Common myeloid progenitor, CD34-positive (primary cell): Measurements from ENCODE around the gene MT1E.

Source experiments
- CTCF ChIA-PET: fragments of 350-600 bp; sonication (Branson Sonifier 250); formaldehyde crosslinking; loops from one replicate; lab custom pipeline; 2021; ENCODE audit warnings: antibody characterized with exemption; lab: Charles Lee
- POLR2A ChIA-PET: fragments of 350-600 bp; sonication (Branson Sonifier 250); formaldehyde crosslinking; loops from one replicate; lab custom pipeline; 2021; ENCODE audit warnings: antibody characterized with exemption; lab: Charles Lee
- DNase-seq, 3 donors: peaks; one replicate each; pipeline versions ENCODE4 v3.0.0 to v3.0.0-alpha.2; 2013
- H3K27ac ChIP-seq, 2 experiments: 1 replicate in 1 of 2; 2 replicates in 1 of 2; pipeline ENCODE4 v1.7.0; 2013; ENCODE audit warnings: inconsistent platforms in 2 of 2, low read length in 2 of 2, mild to moderate bottlenecking in 2 of 2, low read depth in 1 of 2, moderate library complexity in 1 of 2; ENCODE audit not compliant: severe bottlenecking in 2 of 2, insufficient read depth in 1 of 2, poor library complexity in 1 of 2
- H3K27me3 ChIP-seq, 5 experiments: replicated peaks in 2 of 5; 1 replicate in 3 of 5; 2 replicates in 2 of 5; pipeline versions ENCODE4 v1.6.1 to v1.7.0; 2013; ENCODE audit warnings: low read length in 4 of 5, mild to moderate bottlenecking in 2 of 5, moderate library complexity in 2 of 5, inconsistent platforms in 1 of 5; ENCODE audit not compliant: insufficient read depth in 5 of 5, control insufficient read depth in 4 of 5
- H3K36me3 ChIP-seq, 4 experiments: 1 replicate in 2 of 4; 2 replicates in 2 of 4; pipeline versions ENCODE4 v1.6.1 to v1.7.0; 2013; ENCODE audit warnings: low read length in 3 of 4, control low read depth in 1 of 4, mild to moderate bottlenecking in 1 of 4; ENCODE audit not compliant: control insufficient read depth in 4 of 4, insufficient read depth in 4 of 4
- H3K4me1 ChIP-seq, 4 experiments: 1 replicate in 3 of 4; 2 replicates in 1 of 4; pipeline versions ENCODE4 v1.6.1 to v1.7.1; 2013; ENCODE audit warnings: low read length in 3 of 4, mild to moderate bottlenecking in 3 of 4, control low read depth in 1 of 4, inconsistent platforms in 1 of 4, moderate library complexity in 1 of 4; ENCODE audit not compliant: control insufficient read depth in 4 of 4, insufficient read depth in 4 of 4; ENCODE audit errors: control extremely low read depth in 1 of 4
- H3K4me3 ChIP-seq, 7 experiments: 1 replicate in 4 of 7; 2 replicates in 3 of 7; pipeline versions ENCODE4 v1.5.1 to v1.7.0; 2013; ENCODE audit warnings: mild to moderate bottlenecking in 7 of 7, low read length in 6 of 7, moderate library complexity in 6 of 7, inconsistent platforms in 2 of 7, low read depth in 2 of 7, control low read depth in 1 of 7; ENCODE audit not compliant: insufficient read depth in 4 of 7, control insufficient read depth in 1 of 7; ENCODE audit errors: extremely low read depth in 1 of 7
- H3K9me3 ChIP-seq, 5 experiments: 1 replicate in 4 of 5; 2 replicates in 1 of 5; pipeline versions ENCODE4 v1.6.1 to v1.7.1; 2013; ENCODE audit warnings: low read length in 4 of 5, mild to moderate bottlenecking in 2 of 5, inconsistent platforms in 1 of 5, low read depth in 1 of 5, moderate library complexity in 1 of 5; ENCODE audit not compliant: control insufficient read depth in 4 of 5, insufficient read depth in 2 of 5; ENCODE audit errors: control extremely low read depth in 1 of 5
- WGBS: methylation state at CpG from one replicate; pipeline ENCODE4 v1.1.5; 2013; ENCODE audit not compliant: insufficient coverage; 5-methylcytosine and 5-hydroxymethylcytosine counted together

Gene MT1E

GRCh38 chr16:56635441-56635967 is 9.9 kb downstream of the MT1E start:
- POLR2A ChIA-PET, result no interaction called here
- peak in 2 of 3 donors; percentile 61 to 62 for DNase-seq
- Histone ChIP-seq H3K4me3 (peak overlapping the region in 2 of 7 experiments; percentile 11 to 43), H3K36me3 (no peaks in the 10 kb centered on the region), H3K4me1 (peaks cover 0 to 35% (median 19%) of the 10 kb centered on the region in 4 experiments), H3K27ac (no peak overlapping the region), H3K27me3 (peaks cover 17 to 100% (median 51%) of the 10 kb centered on the region in 5 experiments), H3K9me3 (no peaks in the 10 kb centered on the region)
- CTCF ChIA-PET, result interaction anchor here (1.2 kb wide), 1 partner anchor 14 kb away, joined by 3 read pairs; no protein-coding TSS in a partner anchor
- WGBS, result under 1% methylated on average over 21 of the region's 40 CpGs

GRCh38 chr16:56636616-56637413 is 11.2 kb downstream of the MT1E start:
- no peak for DNase-seq
- Histone ChIP-seq H3K4me1 (peaks cover 0 to 34% (median 19%) of the 10 kb centered on the region in 4 experiments), H3K36me3 (no peaks in the 10 kb centered on the region), H3K27ac (no peak overlapping the region), H3K9me3 (no peaks in the 10 kb centered on the region), H3K4me3 (no peak overlapping the region), H3K27me3 (peaks cover 17 to 99% (median 50%) of the 10 kb centered on the region in 5 experiments)
- ChIA-PET POLR2A (interaction anchor here (0.6 kb wide), 1 partner anchor 341 kb away, joined by 3 read pairs; no protein-coding TSS in a partner anchor), CTCF (interaction anchor here (1.1 to 1.3 kb wide), 4 partner anchors 16 to 66 kb away, joined by 3 to 4 read pairs (median 4); no protein-coding TSS in a partner anchor)
- WGBS, result 50% methylated on average over 4 of the region's 9 CpGs

GRCh38 chr16:56637814-56638750 is 12.5 kb downstream of the MT1E start, which contains the start of gene MT1A:
TSS of gene MT1A (plus strand) at chr16:56638666. CDS start at chr16:56638739, 73 bp downstream.
- no peak within 1 kb of the TSS for H3K27ac ChIP-seq
- CTCF ChIA-PET, result no interaction called here
- peaks cover 22 to 99% (median 53%) of the 10 kb centered on the region in 5 experiments for H3K27me3 ChIP-seq
- DNase-seq, result peak in 2 of 3 donors; percentile 43 to 44
- peak within 1 kb of the TSS in 4 of 7 experiments; percentile 27 to 60 (median 49) for H3K4me3 ChIP-seq
- POLR2A ChIA-PET, result interaction anchor here (0.5 to 0.8 kb wide), 2 partner anchors 9 to 15 kb away, joined by 3 to 4 read pairs; no protein-coding TSS in a partner anchor
- 3% methylated on average over 62 of the region's 68 CpGs for WGBS
- no peaks in the 10 kb centered on the region for H3K9me3 ChIP-seq
- H3K4me1 ChIP-seq, result peaks cover 0 to 24% (median 14%) of the 10 kb centered on the region in 4 experiments
- H3K36me3 ChIP-seq, result no peaks in the 10 kb centered on the region

GRCh38 chr16:56639045-56639444 is 13.5 kb downstream of the MT1E start:
- CTCF ChIA-PET, result interaction anchor here (0.5 to 1.2 kb wide), 2 partner anchors 58 to 110 kb away, joined by 3 read pairs; no protein-coding TSS in a partner anchor
- Histone ChIP-seq H3K4me3 (no peak overlapping the region), H3K27ac (no peak overlapping the region), H3K4me1 (peaks cover 3 to 33% (median 18%) of the 10 kb centered on the region in 4 experiments), H3K36me3 (no peaks in the 10 kb centered on the region), H3K9me3 (no peaks in the 10 kb centered on the region), H3K27me3 (peaks cover 22 to 99% (median 53%) of the 10 kb centered on the region in 5 experiments)
- no peak for DNase-seq
- POLR2A ChIA-PET, result no interaction called here
- 67% methylated on average over 1 of the region's 1 CpG for WGBS

- Histone ChIP-seq H3K36me3 (no peaks in the 10 kb centered on the region), H3K27ac (no peak overlapping the region), H3K9me3 (no peaks in the 10 kb centered on the region), H3K4me3 (no peak overlapping the region), H3K4me1 (peaks cover 3 to 29% (median 16%) of the 10 kb centered on the region in 4 experiments), H3K27me3 (peaks cover 28 to 99% (median 60%) of the 10 kb centered on the region in 5 experiments)
- WGBS, result no CpG with 5 or more reads among the region's 1 CpG
- CTCF ChIA-PET, result interaction anchor here (0.8 to 2.7 kb wide), 3 partner anchors 36 to 62 kb away, joined by 3 to 9 read pairs (median 3); no protein-coding TSS in a partner anchor
- no peak for DNase-seq
- POLR2A ChIA-PET, result interaction anchor here (0.6 kb wide), 1 partner anchor 87 kb away, joined by 3 read pairs; no protein-coding TSS in a partner anchor
Observed at GRCh38 chr16:56640076-56640475, 14.5 kb downstream of the MT1E start.

GRCh38 chr16:56641166-56641565 is 15.6 kb downstream of the MT1E start:
- Histone ChIP-seq H3K36me3 (no peaks in the 10 kb centered on the region), H3K27me3 (peaks cover 38 to 99% (median 62%) of the 10 kb centered on the region in 5 experiments), H3K27ac (no peak overlapping the region), H3K9me3 (no peaks in the 10 kb centered on the region), H3K4me3 (no peak overlapping the region), H3K4me1 (peaks cover 0 to 20% (median 10%) of the 10 kb centered on the region in 4 experiments)
- POLR2A ChIA-PET, result no interaction called here
- CTCF ChIA-PET, result interaction anchor here (1.0 to 2.7 kb wide), 2 partner anchors 10 to 61 kb away, joined by 4 to 9 read pairs; no protein-coding TSS in a partner anchor
- DNase-seq, result no peak
- WGBS, result 100% methylated on average over 2 of the region's 2 CpGs
